Mesendoderm (in vitro differentiated cells): ENCODE data around the gene OVCA2.

Source experiments
- DNase-seq: peaks from one replicate; pipeline ENCODE4 v3.0.0; 2013
- H2AK5ac ChIP-seq: 2 replicates; pipeline ENCODE4 v1.6.1; 2013; ENCODE audit warnings: low read length, inconsistent platforms
- H2BK120ac ChIP-seq: 2 replicates; pipeline ENCODE4 v1.6.1; 2013; ENCODE audit warnings: low read depth, mild to moderate bottlenecking, low read length, moderate library complexity, mixed read lengths
- H2BK15ac ChIP-seq: replicated peaks from 2 replicates; pipeline ENCODE4 v1.6.1; 2013; ENCODE audit warnings: low read depth, mild to moderate bottlenecking, moderate library complexity
- H2BK5ac ChIP-seq: 2 replicates; pipeline ENCODE4 v1.6.1; 2013; ENCODE audit warnings: low read length, inconsistent platforms
- H3K18ac ChIP-seq: 2 replicates; pipeline ENCODE4 v1.6.1; 2013; ENCODE audit warnings: mild to moderate bottlenecking, low read length, mixed read lengths
- H3K23ac ChIP-seq: one replicate; pipeline ENCODE4 v1.6.1; 2013; ENCODE audit warnings: low read length
- H3K27ac ChIP-seq: 2 replicates; pipeline ENCODE4 v1.5.1; 2013; ENCODE audit warnings: low read depth, mild to moderate bottlenecking, inconsistent platforms, low read length, moderate library complexity
- H3K27me3 ChIP-seq: 2 replicates; pipeline ENCODE4 v1.6.1; 2013; ENCODE audit warnings: low read length, control low read depth, mild to moderate bottlenecking, inconsistent platforms; ENCODE audit not compliant: insufficient read depth, poor library complexity
- H3K36me3 ChIP-seq: 2 replicates; pipeline ENCODE4 v1.6.1; 2013; ENCODE audit warnings: low read length, inconsistent platforms; ENCODE audit not compliant: control insufficient read depth, insufficient read depth
- H3K4ac ChIP-seq: one replicate; pipeline ENCODE4 v1.6.1; 2013; ENCODE audit warnings: low read depth, mild to moderate bottlenecking, low read length, moderate library complexity
- H3K4me1 ChIP-seq: 2 replicates; pipeline ENCODE4 v1.6.1; 2013; ENCODE audit warnings: low read depth, low read length, inconsistent platforms; ENCODE audit not compliant: control insufficient read depth
- H3K4me2 ChIP-seq: 2 replicates; pipeline ENCODE4 v1.6.1; 2013; ENCODE audit warnings: low read length
- H3K4me3 ChIP-seq: 2 replicates; pipeline ENCODE4 v1.5.1; 2013; ENCODE audit warnings: mild to moderate bottlenecking, low read length
- H3K56ac ChIP-seq: one replicate; pipeline ENCODE4 v1.6.1; 2013; ENCODE audit warnings: low read length
- H3K79me1 ChIP-seq: 2 replicates; pipeline ENCODE4 v1.6.1; 2013; ENCODE audit warnings: low read length, inconsistent platforms
- H3K79me2 ChIP-seq: 2 replicates; pipeline ENCODE4 v1.6.1; 2013; ENCODE audit warnings: mild to moderate bottlenecking, low read length; ENCODE audit not compliant: control insufficient read depth, insufficient read depth
- H3K9ac ChIP-seq: 2 replicates; pipeline ENCODE4 v1.6.1; 2013; ENCODE audit warnings: low read length, inconsistent platforms
- H4K5ac ChIP-seq: one replicate; pipeline ENCODE4 v1.6.1; 2013; ENCODE audit warnings: low read length
- H4K8ac ChIP-seq: one replicate; pipeline ENCODE4 v1.6.1; 2013; ENCODE audit warnings: low read depth, mild to moderate bottlenecking, control low read depth, low read length, moderate library complexity
- WGBS: extraction: QIAGEN DNeasy Blood & Tissue Kit; methylation state at CpG from one replicate; pipeline ENCODE4 v1.1.7; 2013; ENCODE audit warnings: low lambda C conversion rate, missing lambda C conversion rate; ENCODE audit not compliant: insufficient coverage; ENCODE audit errors: extremely low coverage; 5-methylcytosine and 5-hydroxymethylcytosine counted together

OVCA2 gene

DNA sequence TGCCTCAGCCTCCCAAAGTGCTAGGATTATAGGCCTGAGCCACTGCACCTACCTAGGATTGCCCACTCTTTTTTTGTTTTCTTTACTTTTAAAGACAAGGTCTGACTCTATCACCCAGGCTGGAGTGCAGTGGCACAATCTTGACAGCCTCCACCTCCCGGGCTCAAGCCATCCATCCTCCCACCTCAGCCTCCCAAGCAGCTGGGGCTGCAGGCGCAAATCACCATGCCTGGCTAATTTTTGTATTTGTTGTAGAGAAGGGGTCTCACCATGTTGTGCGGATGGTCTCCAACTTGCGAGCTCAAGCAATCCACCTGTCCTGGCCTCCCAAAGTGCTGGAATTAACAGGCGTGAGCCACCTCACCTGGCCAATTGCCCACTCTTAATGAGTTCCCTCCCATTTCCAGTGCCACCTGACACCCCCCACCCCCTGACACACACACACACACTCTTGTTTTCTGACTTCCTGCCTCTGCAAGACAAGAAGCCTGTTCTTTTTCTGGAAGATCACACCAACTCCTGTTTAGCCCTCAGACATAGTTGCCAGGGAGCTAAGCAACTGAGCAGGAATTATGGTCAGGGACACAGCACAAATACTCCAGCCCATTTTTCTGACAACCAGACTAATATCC is 2.6 kb downstream of the OVCA2 start:
- Histone ChIP-seq H2BK120ac (no peak overlapping the region), H3K36me3 (no peaks in the 10 kb centered on the region), H3K4me2 (no peak overlapping the region), H3K79me1 (peaks cover 2% of the 10 kb centered on the region), H3K18ac (no peak overlapping the region), H3K9ac (no peak overlapping the region), H3K27ac (no peak overlapping the region), H3K4me3 (no peak overlapping the region), H4K5ac (no peak overlapping the region), H3K4me1 (peaks cover 3% of the 10 kb centered on the region), H2BK15ac (no peak overlapping the region), H3K79me2 (no peaks in the 10 kb centered on the region), H3K56ac (no peak overlapping the region), H3K4ac (no peak overlapping the region), H2AK5ac (no peak overlapping the region), H3K23ac (no peak overlapping the region), H4K8ac (no peak overlapping the region), H2BK5ac (no peak overlapping the region), H3K27me3 (no peaks in the 10 kb centered on the region)
- no CpG with 5 or more reads among the region's 5 CpGs for WGBS
- DNase-seq = no peak

DNA sequence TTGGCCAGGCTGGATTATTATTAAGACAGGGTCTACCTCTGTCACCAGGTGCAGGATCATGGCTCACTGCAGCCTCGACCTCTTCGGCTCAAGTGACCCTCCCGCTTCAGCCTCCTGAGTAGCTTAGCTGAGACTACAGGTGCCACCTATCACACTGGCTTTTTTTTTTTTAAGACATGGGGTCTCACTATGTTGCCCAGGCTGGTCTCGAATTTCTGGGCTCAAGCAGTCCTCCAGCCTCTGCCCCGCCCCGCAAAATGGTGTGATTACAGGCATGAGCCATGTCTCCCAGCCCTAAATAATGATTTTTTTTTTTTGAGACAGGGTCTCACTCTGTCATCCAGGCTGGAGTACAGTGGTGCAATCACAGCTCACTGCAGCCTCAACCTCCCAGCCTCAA is 5.8 kb downstream of the OVCA2 start:
- Histone ChIP-seq H3K79me2 (no peaks in the 10 kb centered on the region), H3K4me3 (no peak overlapping the region), H3K27ac (no peak overlapping the region), H3K23ac (no peak overlapping the region), H3K79me1 (peaks cover 2% of the 10 kb centered on the region), H3K9ac (no peak overlapping the region), H3K18ac (no peak overlapping the region), H3K27me3 (peaks cover 12% of the 10 kb centered on the region), H4K5ac (no peak overlapping the region), H2BK5ac (no peak overlapping the region), H2AK5ac (no peak overlapping the region), H2BK120ac (no peak overlapping the region), H4K8ac (no peak overlapping the region), H3K4ac (no peak overlapping the region), H2BK15ac (no peak overlapping the region), H3K4me2 (no peak overlapping the region), H3K36me3 (no peaks in the 10 kb centered on the region), H3K4me1 (peaks cover 3% of the 10 kb centered on the region), H3K56ac (no peak overlapping the region)
- no CpG with 5 or more reads among the region's 6 CpGs for WGBS
- no peak for DNase-seq

DNA sequence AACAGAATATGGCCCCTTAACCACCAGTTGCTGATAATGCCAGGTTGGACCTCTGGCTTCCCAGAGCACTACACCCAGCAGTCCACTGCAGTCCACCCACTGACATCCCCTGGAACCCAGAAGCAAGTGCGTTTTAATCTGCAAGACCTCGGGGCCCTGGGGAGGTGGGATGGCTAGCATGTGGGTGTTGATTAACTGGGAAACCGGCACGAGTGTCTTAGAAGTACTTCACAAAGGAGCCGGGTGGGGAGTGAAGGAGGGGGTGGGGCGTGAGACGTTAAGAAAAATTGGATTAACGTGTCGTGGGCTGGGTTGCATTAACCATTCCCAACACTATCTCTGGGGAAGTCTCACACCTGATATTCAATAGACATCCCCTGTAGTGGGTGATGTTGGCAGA is 7.0 kb downstream of the OVCA2 start:
- Histone ChIP-seq H3K23ac (no peak overlapping the region), H3K9ac (no peak overlapping the region), H3K4me1 (peaks cover 3% of the 10 kb centered on the region), H2BK120ac (no peak overlapping the region), H4K5ac (no peak overlapping the region), H3K4me3 (no peak overlapping the region), H4K8ac (no peak overlapping the region), H3K27ac (no peak overlapping the region), H3K79me2 (no peaks in the 10 kb centered on the region), H2BK5ac (no peak overlapping the region), H3K27me3 (peaks cover 21% of the 10 kb centered on the region), H3K36me3 (no peaks in the 10 kb centered on the region), H2BK15ac (no peak overlapping the region), H3K4me2 (no peak overlapping the region), H3K18ac (no peak overlapping the region), H3K4ac (no peak overlapping the region), H3K79me1 (no peaks in the 10 kb centered on the region), H3K56ac (no peak overlapping the region), H2AK5ac (no peak overlapping the region)
- WGBS = no CpG with 5 or more reads among the region's 9 CpGs
- DNase-seq = peak; percentile 90

DNA sequence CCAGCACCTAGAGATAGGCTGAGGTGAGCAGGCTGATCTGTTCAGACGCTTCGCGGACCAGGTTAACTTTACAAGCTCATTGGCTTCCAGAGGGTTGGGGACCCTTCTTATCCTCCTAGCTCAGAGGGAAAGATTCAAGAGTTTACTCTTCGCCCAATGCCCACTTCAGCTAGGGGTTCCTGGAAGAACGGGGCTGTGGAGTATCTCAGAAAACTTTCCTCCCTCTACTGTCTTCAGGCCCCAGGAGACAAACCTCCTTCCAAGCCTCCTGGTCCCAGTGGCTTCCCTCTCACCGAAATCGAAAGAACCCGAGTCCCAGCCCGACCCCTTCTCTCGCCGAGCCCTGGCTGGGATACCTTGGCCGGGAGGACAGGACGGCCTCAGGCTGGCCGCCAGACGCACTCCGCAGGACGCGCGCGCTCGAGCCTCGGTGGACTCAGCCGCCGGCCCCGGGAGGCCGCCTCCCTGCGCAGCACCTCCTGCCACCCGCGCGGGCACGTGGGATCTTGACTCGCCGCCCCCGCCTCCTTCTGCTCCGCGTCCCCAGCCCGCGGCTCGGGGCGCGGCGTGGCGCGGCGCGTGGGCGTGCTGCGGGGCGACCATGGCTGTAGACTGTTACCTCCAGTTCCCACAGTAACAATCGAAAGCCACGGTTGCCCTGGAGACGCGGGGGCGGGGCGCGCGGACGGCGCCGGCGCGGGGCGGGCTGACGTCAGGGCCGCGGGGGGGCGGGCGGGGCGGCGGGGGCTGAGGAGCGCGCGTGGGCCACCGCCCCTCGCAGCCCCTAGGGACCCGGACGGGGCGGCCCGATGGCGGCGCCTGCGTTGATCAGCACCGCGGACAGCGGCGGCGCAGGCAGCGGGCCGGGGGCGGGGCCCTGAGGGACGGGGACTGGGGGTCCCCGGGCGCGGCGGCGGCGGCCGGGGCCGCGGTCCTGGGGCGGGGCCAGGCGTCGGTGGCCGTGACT is 7.8 kb downstream of the OVCA2 start:
- Histone ChIP-seq H3K4ac (no peak overlapping the region), H3K9ac (peak overlapping the region; percentile 44), H3K18ac (peak overlapping the region; percentile 64), H2AK5ac (no peak overlapping the region), H3K27ac (peak overlapping the region; percentile 89), H2BK15ac (no peak overlapping the region), H3K23ac (no peak overlapping the region), H3K4me2 (peak overlapping the region; percentile 80), H3K56ac (peak overlapping the region; percentile 67), H4K8ac (no peak overlapping the region), H2BK120ac (peak overlapping the region; percentile 37), H3K36me3 (no peaks in the 10 kb centered on the region), H3K79me2 (no peaks in the 10 kb centered on the region), H2BK5ac (no peak overlapping the region), H3K4me1 (peaks cover 3% of the 10 kb centered on the region), H4K5ac (no peak overlapping the region), H3K4me3 (no peak overlapping the region), H3K79me1 (no peaks in the 10 kb centered on the region), H3K27me3 (peaks cover 28% of the 10 kb centered on the region)
- peak; percentile 70 for DNase-seq
- no CpG with 5 or more reads among the region's 104 CpGs for WGBS

DNA sequence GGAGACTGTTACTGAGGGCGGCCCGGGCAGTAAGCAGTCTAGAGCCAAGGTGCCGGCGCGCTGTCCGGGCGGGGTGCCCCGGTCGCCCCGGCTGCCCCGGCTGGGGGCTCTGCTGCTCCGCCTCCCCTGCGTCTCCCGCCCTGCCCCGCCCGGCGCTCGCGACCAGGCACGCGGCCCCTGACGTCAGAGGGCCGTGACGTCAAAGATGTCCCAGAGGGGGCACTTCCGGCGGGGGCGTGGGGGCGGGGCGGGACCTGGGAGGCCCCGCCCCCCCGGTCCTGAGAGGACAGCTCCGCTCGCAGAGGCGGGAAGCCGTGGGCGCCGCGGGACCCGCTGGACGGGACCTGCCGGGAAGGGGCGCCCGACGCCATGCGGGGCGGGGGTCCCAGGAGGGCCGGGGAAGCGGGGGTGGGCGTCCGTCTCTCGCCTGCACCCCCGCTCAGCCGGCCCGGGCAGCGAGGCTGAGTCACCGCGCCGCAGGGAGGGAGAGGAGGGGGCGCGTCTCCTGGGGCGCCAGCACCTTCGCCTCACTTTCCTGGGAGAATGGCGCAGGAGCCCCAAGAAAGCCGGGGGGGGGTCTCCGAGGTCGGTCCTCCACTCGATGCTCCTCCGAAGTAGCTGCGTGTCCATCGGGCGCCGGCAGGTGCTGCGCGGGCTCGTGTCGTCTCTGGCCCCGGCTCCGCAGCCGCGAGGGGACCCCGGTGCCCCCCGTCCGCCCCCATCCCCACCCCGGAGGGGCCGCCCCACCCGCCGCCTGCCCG is 8.7 kb downstream of the OVCA2 start:
- no peaks in the 10 kb centered on the region for H3K79me2 ChIP-seq
- H2AK5ac ChIP-seq = no peak overlapping the region
- no peak overlapping the region for H4K8ac ChIP-seq
- H3K9ac ChIP-seq = no peak overlapping the region
- no CpG with 5 or more reads among the region's 88 CpGs for WGBS
- H3K4me1 ChIP-seq = peaks cover 3% of the 10 kb centered on the region
- no peak overlapping the region for H2BK5ac ChIP-seq
- no peak overlapping the region for H3K4ac ChIP-seq
- no peak overlapping the region for H3K27ac ChIP-seq
- H3K36me3 ChIP-seq = no peaks in the 10 kb centered on the region
- peaks cover 32% of the 10 kb centered on the region for H3K27me3 ChIP-seq
- H2BK15ac ChIP-seq = no peak overlapping the region
- no peak overlapping the region for H3K56ac ChIP-seq
- H3K79me1 ChIP-seq = no peaks in the 10 kb centered on the region
- H3K18ac ChIP-seq = no peak overlapping the region
- DNase-seq = peak; percentile 77
- no peak overlapping the region for H2BK120ac ChIP-seq
- no peak overlapping the region for H3K4me2 ChIP-seq
- H4K5ac ChIP-seq = no peak overlapping the region
- H3K23ac ChIP-seq = no peak overlapping the region
- no peak overlapping the region for H3K4me3 ChIP-seq
